Myocyte (in vitro differentiated cells): ENCODE data around the gene TPK1. TPM values are rescaled to one million over a fixed set of nuclear protein-coding genes. Genes with fewer than 3 reads are reported as not detected.

ENCODE experiments used
- DNase-seq: peaks from one replicate; pipeline ENCODE4 v3.0.0-alpha.2; 2012; ENCODE audit warnings: low read depth
- total RNA-seq: library from RNA; depleted of rRNA; stranded (reverse); fragments of >200 nt; gene quantifications from 2 replicates; pipeline ENCODE4 v1.2.3, GENCODE V29; 2014

Gene TPK1
- total RNA-seq, 1 donor from 2014 or later, result 2.3 TPM

GRCh38 chr7:144415858-144416257 is 420.0 kb downstream of the TPK1 start:
- no peak for DNase-seq

- DNase-seq, result no peak
Observed at GRCh38 chr7:144414815-144415214, 421.0 kb downstream of the TPK1 start.

DNA sequence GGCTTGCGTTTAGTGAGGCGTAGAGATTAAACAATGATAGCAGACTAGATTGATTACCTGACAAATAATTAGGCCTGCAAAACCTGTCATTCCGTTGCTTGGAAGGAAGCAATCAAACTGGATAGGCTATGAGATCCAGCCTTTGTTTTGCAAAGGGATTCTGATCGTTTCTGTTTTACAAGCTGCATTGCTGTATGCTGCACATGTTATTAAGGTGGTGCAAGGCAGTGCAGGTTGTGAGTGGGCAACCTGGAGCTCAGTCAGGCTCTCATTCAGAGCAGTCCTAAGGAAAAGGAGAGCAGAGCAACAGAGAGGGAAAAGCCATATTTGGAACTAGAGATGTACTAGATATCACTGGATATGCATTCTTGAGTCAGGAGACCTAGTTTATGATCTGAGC is 425.4 kb downstream of the TPK1 start:
- no peak for DNase-seq

- DNase-seq, result no peak
Observed at GRCh38 chr7:144408121-144408520, 427.7 kb downstream of the TPK1 start.

DNA sequence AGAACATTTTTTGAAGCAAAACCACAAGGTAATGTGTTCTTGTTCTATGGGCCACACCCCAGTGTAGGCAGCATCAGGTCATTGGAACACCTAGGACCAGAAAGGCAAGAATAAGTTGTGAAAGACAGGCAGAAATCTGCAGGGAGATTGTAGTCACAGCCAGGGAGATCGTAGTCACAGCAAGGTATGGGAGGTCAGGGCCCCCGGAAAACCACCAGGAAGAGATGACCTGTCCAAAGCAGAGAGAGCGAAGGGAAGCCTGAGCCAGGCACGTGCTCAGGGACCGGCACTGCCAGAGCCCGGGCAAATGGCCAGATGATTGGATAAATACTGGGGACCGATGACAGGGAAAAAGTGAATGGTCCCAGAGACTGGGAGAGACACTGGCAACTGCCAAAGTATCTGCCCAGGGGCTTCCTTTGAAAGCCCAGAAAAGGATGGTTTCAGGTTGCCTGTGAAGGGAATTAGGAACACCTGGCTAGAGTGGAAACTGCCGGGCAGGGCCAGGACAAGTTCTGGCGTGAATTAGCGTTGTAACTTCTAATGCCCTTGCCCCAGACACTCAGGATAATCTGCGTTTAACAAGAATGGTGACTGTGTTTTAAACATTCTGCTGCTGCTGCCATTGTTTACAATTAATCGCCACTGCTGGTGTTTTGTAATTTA is 428.5 kb downstream of the TPK1 start:
- no peak for DNase-seq

DNA sequence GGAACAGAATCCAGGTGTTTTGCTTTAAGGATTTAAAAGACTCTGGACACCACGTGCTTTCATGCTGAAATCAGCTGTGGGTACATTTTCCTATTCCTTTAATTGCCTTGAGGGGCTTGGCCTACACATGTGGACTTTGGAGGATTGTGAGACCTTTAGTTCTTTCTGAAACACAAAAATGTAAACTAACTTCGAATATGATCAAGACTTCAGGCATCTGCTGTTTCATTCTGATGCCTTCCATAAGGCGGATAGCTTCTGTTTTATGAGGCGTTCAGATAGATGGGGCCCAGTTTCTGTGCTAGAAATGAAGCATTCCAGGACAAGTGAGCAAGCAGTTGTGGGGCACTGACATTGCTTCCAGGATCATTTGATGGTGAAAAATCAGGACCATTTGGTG is 430.9 kb downstream of the TPK1 start:
- no peak for DNase-seq

DNA sequence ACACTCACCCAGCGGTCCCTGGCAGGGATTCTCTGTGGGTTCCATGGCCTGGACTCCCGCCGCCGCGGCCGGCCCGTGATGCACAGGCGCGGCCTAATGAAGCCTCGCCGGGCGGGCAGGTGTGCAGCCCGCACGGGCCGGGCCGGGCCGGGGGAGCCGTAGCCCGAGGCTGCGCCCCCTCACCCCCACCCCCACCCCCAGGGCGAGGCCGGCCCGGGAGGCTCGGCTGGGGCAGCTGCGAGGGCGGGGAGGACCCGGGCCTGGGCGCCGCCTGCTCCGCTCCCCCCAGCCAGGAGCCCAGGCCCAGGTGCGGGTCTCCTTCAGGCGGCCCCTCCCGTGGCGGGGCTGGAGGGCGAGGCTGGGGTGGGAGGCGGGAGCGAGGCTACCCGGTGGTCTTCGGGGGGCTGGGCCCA is 432.2 kb downstream of the TPK1 start, which contains the start of gene NOBOX:
NOBOX (minus strand) TSS at position 45 of the 413 bp plus-strand sequence.
- DNase-seq, result no peak

DNA sequence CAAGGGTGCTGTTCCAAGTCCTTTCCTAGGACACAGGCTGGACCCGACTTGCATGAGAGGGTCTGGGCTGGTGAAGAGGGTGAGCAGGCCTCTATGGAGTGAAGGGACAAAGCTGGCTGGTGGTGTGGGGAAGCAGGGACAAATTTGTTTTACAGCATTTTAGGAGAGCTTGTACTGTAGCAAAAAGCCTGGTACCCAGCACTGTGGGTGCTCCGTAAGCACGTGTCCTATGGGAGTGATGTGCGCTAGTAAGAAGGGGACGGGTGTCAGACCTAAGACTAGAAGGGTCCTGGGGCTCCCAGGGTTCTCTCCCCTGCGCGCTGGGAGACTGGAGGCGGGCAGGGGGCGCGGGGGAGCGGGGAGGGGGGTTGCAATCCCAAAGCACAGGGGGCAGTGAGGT is 432.8 kb downstream of the TPK1 start:
- DNase-seq, result no peak
